ENCODE results near the gene CTBP1.

The CTBP1 gene

GRCh38 chr4:1164040-1164439, 84.9 kb downstream of the CTBP1 start:
- no peak for DNase-seq
- intact Hi-C loops (cut with DNase I) = loop anchor here (10.0 kb wide), 2 partner anchors 81 to 181 kb away; partner anchors contain the start of genes CTBP1 and UVSSA

Data from head of caudate nucleus (tissue), 42 donors.